RWPE2 (cell line): ENCODE data around the gene RMP24.

Experiments used
- ATAC-seq: fragments of 200-7000 bp; cut with Tn5 transposase; 3 replicates; pipeline ENCODE4 v1.9.1; 2021; ENCODE audit warnings: low read depth
- DNase-seq: peaks from one replicate; pipeline ENCODE4 v3.0.0-alpha.2; 2020; ENCODE audit warnings: low spot score
- H3K27ac ChIP-seq: fragments of 450-650 bp; 2 replicates; pipeline ENCODE4 v1.5.1; 2017; ENCODE audit warnings: mild to moderate bottlenecking; ENCODE audit not compliant: poor library complexity, severe bottlenecking
- H3K27me3 ChIP-seq: fragments of 250-450 bp; sonication (Bioruptor Pico); 2 replicates; pipeline ENCODE4 v1.5.1; 2021; ENCODE audit warnings: mild to moderate bottlenecking, moderate library complexity; ENCODE audit not compliant: insufficient read depth, poor library complexity, severe bottlenecking
- H3K36me3 ChIP-seq: fragments of 250-450 bp; sonication (Bioruptor Pico); 2 replicates; pipeline ENCODE4 v1.5.1; 2020; ENCODE audit warnings: low read depth, mild to moderate bottlenecking, moderate library complexity
- H3K4me1 ChIP-seq: fragments of 250-450 bp; sonication (Bioruptor Pico); 2 replicates; pipeline ENCODE4 v1.5.1; 2021; ENCODE audit warnings: mild to moderate bottlenecking, moderate library complexity; ENCODE audit not compliant: insufficient read depth, poor library complexity, severe bottlenecking
- H3K4me3 ChIP-seq: fragments of 250-450 bp; sonication (Bioruptor Pico); 2 replicates; pipeline ENCODE4 v1.5.1; 2021; ENCODE audit warnings: mild to moderate bottlenecking, moderate library complexity; ENCODE audit not compliant: severe bottlenecking
- H3K9me3 ChIP-seq: fragments of 250-450 bp; sonication (Bioruptor Pico); 2 replicates; pipeline ENCODE4 v1.5.1; 2021; ENCODE audit warnings: mild to moderate bottlenecking, moderate library complexity; ENCODE audit not compliant: severe bottlenecking
- TF ChIP-seq, protein P1 (sequence below): fragments of 450-650 bp; IDR thresholded peaks from one replicate; pipeline ENCODE4 v1.5.1; 2017; ENCODE audit warnings: mild to moderate bottlenecking, moderate library complexity; ENCODE audit not compliant: poor library complexity, severe bottlenecking

Gene RMP24

DNA sequence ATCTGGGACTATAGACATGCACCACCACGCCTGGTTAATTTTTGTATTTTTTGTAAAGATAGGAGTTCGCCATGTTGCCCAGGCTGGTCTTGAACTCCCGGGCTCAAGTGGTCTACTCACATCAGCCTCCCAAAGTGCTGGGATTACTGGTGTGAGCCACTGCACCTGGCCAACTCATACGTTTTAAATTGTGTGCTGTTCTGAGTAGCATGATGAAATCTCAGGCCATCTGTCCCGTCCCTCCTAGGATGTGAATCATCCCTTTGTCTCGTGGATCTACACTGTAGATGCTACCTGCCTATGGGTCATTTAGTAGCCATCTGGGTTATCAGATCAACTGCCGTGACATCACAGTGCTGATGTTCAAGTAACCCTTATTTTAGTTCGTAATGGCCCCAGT, 38.5 kb upstream of the RMP24 start:
- Histone ChIP-seq H3K4me3 (no peak overlapping the region), H3K27me3 (no peaks in the 10 kb centered on the region), H3K4me1 (peaks cover 13% of the 10 kb centered on the region), H3K36me3 (no peaks in the 10 kb centered on the region), H3K9me3 (no peaks in the 10 kb centered on the region), H3K27ac (no peak overlapping the region)
- DNase-seq (no peak), ATAC-seq (peak; percentile 89)
- TF ChIP-seq, protein P1, sequence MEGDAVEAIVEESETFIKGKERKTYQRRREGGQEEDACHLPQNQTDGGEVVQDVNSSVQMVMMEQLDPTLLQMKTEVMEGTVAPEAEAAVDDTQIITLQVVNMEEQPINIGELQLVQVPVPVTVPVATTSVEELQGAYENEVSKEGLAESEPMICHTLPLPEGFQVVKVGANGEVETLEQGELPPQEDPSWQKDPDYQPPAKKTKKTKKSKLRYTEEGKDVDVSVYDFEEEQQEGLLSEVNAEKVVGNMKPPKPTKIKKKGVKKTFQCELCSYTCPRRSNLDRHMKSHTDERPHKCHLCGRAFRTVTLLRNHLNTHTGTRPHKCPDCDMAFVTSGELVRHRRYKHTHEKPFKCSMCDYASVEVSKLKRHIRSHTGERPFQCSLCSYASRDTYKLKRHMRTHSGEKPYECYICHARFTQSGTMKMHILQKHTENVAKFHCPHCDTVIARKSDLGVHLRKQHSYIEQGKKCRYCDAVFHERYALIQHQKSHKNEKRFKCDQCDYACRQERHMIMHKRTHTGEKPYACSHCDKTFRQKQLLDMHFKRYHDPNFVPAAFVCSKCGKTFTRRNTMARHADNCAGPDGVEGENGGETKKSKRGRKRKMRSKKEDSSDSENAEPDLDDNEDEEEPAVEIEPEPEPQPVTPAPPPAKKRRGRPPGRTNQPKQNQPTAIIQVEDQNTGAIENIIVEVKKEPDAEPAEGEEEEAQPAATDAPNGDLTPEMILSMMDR = no peak

DNA sequence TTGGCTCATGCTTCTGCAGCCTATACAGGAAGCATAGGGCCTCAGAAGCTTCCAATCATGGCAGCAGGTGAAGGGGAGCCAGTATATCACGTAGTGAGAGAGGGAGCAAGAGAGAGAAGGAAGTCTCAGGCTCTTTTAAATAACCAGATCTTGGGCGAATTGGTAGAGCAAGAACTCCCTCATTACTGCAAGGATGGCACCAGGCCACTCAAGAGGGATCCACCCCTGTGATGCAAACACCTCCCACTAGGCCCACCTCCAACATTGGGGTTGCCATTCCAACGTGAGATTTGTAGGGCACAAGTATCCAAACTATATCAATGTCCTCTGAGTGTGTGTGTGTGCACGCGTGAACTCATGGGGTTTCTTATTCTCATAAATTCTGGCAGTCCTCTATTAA, 37.6 kb upstream of the RMP24 start:
- H3K27me3 ChIP-seq = no peaks in the 10 kb centered on the region

DNA sequence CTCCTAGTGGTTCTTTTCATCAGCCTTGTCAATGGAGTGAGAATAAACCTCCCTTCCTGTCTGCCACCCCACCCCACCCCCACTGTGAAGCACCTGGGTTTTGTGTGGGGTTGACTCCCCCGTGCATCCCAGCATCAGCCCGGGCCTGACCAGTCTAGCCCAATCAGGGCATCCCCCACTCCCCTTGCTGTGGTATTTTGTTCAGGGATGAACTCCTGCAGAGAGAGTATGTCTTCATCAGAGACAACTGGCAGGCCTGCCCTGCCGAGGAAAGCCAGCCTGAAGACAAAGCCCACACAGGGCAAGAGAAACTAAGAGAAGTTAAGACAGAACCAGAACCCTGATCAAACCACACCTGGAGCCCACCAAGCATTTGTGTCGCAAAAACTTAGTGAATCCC, 36.7 kb upstream of the RMP24 start:
- no peak overlapping the region for H3K4me3 ChIP-seq
- no peak overlapping the region for H3K27ac ChIP-seq
- TF ChIP-seq, protein P1 = no peak
- DNase-seq = no peak
- H3K9me3 ChIP-seq = no peaks in the 10 kb centered on the region
- H3K36me3 ChIP-seq = no peaks in the 10 kb centered on the region
- ATAC-seq = no peak
- H3K4me1 ChIP-seq = peaks cover 13% of the 10 kb centered on the region
- no peaks in the 10 kb centered on the region for H3K27me3 ChIP-seq

More for the DNA sequence above, 37.6 kb upstream of the RMP24 start:
- no peak for DNase-seq
- ATAC-seq = no peak
- H3K4me1 ChIP-seq = peaks cover 13% of the 10 kb centered on the region
- H3K9me3 ChIP-seq = no peaks in the 10 kb centered on the region
- no peak overlapping the region for H3K27ac ChIP-seq
- TF ChIP-seq, protein P1 = no peak
- H3K4me3 ChIP-seq = no peak overlapping the region
- H3K36me3 ChIP-seq = no peaks in the 10 kb centered on the region

DNA sequence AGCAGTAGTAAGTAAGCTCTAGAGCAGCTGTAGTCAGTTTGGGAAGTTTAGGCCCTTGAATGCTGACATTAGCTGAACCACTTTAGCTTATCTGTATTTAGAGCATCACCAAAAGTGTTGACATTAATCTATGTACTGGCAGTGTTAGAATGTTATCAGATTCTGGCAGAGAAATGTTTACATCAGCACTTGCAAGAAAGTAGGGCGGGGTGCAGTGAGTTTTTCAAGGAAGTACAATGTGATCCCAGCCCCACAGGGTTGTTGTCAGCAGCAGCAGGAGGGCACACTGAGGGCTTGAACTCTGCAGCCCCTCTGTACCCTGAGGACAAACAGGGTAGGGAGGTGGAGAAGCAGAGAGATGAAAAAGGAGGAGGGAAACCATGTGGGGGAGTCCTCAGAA, 35.5 kb upstream of the RMP24 start:
- no peaks in the 10 kb centered on the region for H3K9me3 ChIP-seq
- no peak for ATAC-seq
- H3K4me1 ChIP-seq = peaks cover 13% of the 10 kb centered on the region
- no peak overlapping the region for H3K4me3 ChIP-seq
- no peak overlapping the region for H3K27ac ChIP-seq
- H3K36me3 ChIP-seq = no peaks in the 10 kb centered on the region
- no peaks in the 10 kb centered on the region for H3K27me3 ChIP-seq
- TF ChIP-seq, protein P1 = no peak
- no peak for DNase-seq

DNA sequence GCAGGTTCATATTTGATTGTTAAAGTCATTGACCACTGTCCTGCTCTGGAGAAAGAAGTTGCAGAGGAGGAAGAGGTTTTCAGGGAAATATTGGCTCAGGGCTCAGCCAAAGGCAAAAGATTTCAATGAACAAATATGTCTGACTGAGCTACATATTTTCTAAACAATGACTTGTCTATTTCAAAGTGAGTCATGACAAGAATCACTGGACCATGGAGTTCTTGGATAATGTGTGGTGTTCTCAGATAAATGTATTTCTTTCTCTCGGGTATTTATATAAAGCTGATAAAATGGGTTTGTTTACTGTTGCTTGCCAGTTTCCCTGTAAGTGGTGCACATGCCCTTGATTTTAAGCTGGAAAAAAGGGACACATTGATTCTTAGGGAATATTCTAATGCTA, 34.3 kb upstream of the RMP24 start:
- no peaks in the 10 kb centered on the region for H3K36me3 ChIP-seq
- no peaks in the 10 kb centered on the region for H3K9me3 ChIP-seq
- DNase-seq = no peak
- H3K4me3 ChIP-seq = no peak overlapping the region
- peak; percentile 67 for ATAC-seq
- TF ChIP-seq, protein P1 = no peak
- H3K4me1 ChIP-seq = peaks cover 13% of the 10 kb centered on the region
- no peaks in the 10 kb centered on the region for H3K27me3 ChIP-seq
- peak overlapping the region; percentile 27 for H3K27ac ChIP-seq
